Measurements from ENCODE around the gene SCRG1. TPM values are rescaled to one million over a fixed set of nuclear protein-coding genes. Genes with fewer than 3 reads are reported as not detected.

Gene SCRG1
- total RNA-seq, 4 donors from 2014 or later: 0.16 to 0.47 (median 0.29) TPM

DNA sequence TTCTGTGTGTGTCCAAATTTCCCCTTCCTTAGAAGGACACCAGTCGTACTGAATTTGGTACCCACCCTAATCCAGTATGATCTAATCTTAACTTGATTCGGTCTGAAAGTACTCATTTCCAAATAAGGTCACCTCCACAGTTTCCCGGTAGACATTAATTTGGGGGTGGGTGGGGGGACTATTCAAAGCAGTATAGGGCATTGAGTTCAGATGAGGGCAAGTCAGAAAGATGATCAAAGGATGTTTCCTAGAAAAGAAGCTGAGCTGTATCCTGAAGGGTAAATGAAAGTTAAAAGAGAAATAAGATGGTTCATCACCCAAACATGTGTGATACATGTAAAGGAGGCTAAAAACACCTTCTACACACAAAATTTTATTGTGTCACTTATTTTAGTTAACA, 42.0 kb upstream of the SCRG1 start:
- no peak for DNase-seq (ENCODE audit: low spot score in 2 of 2)
- H3K4me1 ChIP-seq: no peaks in the 10 kb centered on the region
- no peak overlapping the region for H3K4me3 ChIP-seq
- H3K27ac ChIP-seq: no peak overlapping the region
- WGBS: 94% methylated on average over 3 of the region's 3 CpGs
- no peaks in the 10 kb centered on the region for H3K27me3 ChIP-seq
- TF ChIP-seq, protein P1, sequence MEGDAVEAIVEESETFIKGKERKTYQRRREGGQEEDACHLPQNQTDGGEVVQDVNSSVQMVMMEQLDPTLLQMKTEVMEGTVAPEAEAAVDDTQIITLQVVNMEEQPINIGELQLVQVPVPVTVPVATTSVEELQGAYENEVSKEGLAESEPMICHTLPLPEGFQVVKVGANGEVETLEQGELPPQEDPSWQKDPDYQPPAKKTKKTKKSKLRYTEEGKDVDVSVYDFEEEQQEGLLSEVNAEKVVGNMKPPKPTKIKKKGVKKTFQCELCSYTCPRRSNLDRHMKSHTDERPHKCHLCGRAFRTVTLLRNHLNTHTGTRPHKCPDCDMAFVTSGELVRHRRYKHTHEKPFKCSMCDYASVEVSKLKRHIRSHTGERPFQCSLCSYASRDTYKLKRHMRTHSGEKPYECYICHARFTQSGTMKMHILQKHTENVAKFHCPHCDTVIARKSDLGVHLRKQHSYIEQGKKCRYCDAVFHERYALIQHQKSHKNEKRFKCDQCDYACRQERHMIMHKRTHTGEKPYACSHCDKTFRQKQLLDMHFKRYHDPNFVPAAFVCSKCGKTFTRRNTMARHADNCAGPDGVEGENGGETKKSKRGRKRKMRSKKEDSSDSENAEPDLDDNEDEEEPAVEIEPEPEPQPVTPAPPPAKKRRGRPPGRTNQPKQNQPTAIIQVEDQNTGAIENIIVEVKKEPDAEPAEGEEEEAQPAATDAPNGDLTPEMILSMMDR (IDR thresholded peaks at IDR 0.05): no peak
- TF ChIP-seq EP300 (IDR thresholded peaks at IDR 0.05) (no peak), POLR2A (IDR thresholded peaks at IDR 0.05) (no peak), POLR2AphosphoS5 (IDR thresholded peaks at IDR 0.05) (no peak)
- H3K36me3 ChIP-seq: no peaks in the 10 kb centered on the region
- H3K9me3 ChIP-seq: no peaks in the 10 kb centered on the region

DNA sequence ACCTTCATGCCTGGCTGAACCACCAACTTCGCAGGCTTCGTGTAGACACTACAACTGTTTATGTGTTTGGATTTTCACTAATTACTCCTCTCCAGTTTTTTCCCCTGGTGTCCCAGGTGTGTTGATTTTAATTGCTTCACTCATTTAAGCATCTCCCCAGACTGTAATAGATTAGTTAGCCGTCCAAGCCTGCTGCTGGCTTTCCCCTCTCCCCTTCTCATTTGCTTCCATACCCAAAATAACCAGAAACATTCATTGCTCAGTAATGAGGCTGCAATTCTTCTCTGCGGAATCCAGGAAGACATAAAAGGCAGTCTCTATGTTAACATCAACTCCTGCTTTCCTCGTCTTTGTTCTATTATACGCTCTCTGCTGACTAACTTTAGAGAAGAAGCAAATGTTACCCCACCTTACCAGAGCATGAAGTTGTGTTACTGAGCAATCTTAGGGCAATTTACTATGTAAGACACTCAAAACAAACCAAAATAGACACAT, 37.9 kb upstream of the SCRG1 start:
- TF ChIP-seq, protein P1 (IDR thresholded peaks at IDR 0.05): no peak
- TF ChIP-seq POLR2A (IDR thresholded peaks at IDR 0.05) (no peak), POLR2AphosphoS5 (IDR thresholded peaks at IDR 0.05) (no peak), EP300 (IDR thresholded peaks at IDR 0.05) (no peak)
- 91% methylated on average over 6 of the region's 6 CpGs for WGBS

DNA sequence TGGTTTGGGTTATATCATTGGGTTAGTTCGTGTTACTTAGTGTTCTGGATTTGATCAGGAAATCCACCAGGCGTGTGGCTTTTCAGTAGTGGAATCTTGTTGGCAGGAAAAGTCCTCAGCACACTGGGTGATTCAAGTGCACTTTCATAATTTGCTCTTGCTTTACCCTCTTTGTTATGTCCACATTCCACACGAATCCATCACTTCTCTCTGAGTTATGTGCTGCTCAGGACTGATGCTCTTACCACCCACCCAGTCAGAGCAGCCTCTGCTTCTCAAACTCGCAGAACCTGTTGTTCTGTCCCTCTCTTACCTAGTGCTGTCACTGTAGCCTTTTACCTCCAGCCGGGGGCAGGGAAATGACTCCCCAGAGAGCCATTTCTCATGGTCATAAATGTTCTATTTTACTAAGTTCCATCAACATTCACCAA, 37.2 kb upstream of the SCRG1 start:
- TF ChIP-seq, protein P1 (IDR thresholded peaks at IDR 0.05): no peak
- TF ChIP-seq EP300 (IDR thresholded peaks at IDR 0.05) (no peak), POLR2A (IDR thresholded peaks at IDR 0.05) (no peak), POLR2AphosphoS5 (IDR thresholded peaks at IDR 0.05) (no peak)
- Histone ChIP-seq H3K27ac (no peak overlapping the region), H3K4me3 (no peak overlapping the region), H3K36me3 (no peaks in the 10 kb centered on the region), H3K4me1 (no peaks in the 10 kb centered on the region), H3K27me3 (no peaks in the 10 kb centered on the region), H3K9me3 (no peaks in the 10 kb centered on the region)
- no peak for DNase-seq (ENCODE audit: low spot score in 2 of 2)
- 46% methylated on average over 5 of the region's 5 CpGs for WGBS

More for the DNA sequence above, 37.9 kb upstream of the SCRG1 start:
- no peak for DNase-seq (ENCODE audit: low spot score in 2 of 2)
- Histone ChIP-seq H3K27ac (no peak overlapping the region), H3K4me3 (no peak overlapping the region), H3K4me1 (no peaks in the 10 kb centered on the region), H3K9me3 (no peaks in the 10 kb centered on the region), H3K27me3 (no peaks in the 10 kb centered on the region), H3K36me3 (no peaks in the 10 kb centered on the region)

DNA sequence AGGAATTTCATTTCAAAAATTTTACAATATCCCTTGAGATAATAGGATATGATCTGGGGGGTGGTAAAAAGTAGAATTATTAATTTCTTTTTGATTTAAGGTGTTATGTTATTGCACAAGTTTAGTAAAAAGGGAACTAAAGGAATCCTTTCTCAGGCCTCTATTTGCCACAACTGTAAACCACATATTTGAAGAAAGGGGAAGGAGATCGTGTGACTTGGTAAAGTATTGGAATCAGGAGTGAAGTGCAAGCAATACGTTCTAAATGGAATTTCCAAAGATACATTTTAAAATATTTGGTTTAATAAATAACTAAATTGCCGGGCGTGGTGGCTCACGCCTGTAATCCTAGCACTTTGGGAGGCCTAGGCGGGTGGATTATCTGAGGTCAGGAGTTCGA, 35.3 kb upstream of the SCRG1 start:
- no peak for DNase-seq (ENCODE audit: low spot score in 2 of 2)
- Histone ChIP-seq H3K27ac (no peak overlapping the region), H3K27me3 (no peaks in the 10 kb centered on the region)

DNA sequence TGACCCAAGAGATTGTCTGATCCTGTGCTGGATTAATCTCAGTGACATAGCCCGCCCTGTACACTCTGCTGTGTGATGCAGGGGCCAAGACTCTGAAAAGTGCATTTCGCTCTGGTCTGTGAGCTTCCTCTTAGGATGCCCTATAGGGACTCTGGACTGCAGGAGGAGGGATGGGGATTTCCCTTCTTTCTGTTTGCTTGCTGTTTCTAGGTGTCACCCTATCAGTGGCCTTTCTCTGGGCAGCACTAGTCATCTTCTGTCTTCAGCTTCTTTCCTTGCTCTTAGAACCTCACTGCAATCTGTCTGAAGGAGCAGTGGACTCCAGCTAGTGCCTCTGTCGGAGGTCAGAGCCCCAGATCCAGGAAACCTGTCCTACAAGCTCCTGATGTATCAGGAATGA, 34.5 kb upstream of the SCRG1 start:
- Histone ChIP-seq H3K36me3 (no peaks in the 10 kb centered on the region), H3K27ac (no peak overlapping the region), H3K4me3 (no peak overlapping the region), H3K4me1 (no peaks in the 10 kb centered on the region), H3K9me3 (no peaks in the 10 kb centered on the region), H3K27me3 (no peaks in the 10 kb centered on the region)
- TF ChIP-seq POLR2A (IDR thresholded peaks at IDR 0.05) (no peak), EP300 (IDR thresholded peaks at IDR 0.05) (no peak), POLR2AphosphoS5 (IDR thresholded peaks at IDR 0.05) (no peak)
- DNase-seq (ENCODE audit: low spot score in 2 of 2): no peak
- WGBS: 88% methylated on average over 3 of the region's 3 CpGs

More for the DNA sequence above, 35.3 kb upstream of the SCRG1 start:
- H3K36me3 ChIP-seq: no peaks in the 10 kb centered on the region
- no peaks in the 10 kb centered on the region for H3K4me1 ChIP-seq
- H3K4me3 ChIP-seq: no peak overlapping the region
- 89% methylated on average over 7 of the region's 7 CpGs for WGBS
- TF ChIP-seq EP300 (IDR thresholded peaks at IDR 0.05): no peak
- no peak for TF ChIP-seq POLR2AphosphoS5 (IDR thresholded peaks at IDR 0.05)
- TF ChIP-seq, protein P1 (IDR thresholded peaks at IDR 0.05): no peak
- no peak for TF ChIP-seq POLR2A (IDR thresholded peaks at IDR 0.05)
- H3K9me3 ChIP-seq: no peaks in the 10 kb centered on the region

DNA sequence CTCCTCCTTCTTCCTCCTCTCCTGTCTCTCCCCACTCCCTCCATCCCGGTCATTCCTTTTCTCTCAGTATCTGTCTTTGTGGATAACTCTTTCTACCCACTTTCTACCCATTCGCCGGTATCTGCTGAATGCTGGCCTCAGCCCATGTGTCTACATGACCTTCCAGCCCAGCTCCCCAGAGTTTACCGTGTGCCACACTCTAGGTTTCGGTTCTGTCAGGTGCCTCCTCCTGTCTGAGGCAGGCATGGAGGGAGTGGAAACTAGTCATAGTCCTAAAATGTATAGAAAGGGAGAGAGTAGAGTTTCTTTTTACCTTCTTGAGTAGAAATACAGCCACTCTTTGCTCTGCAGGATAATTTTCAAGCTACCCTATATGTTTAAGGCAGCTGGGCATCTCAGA, 33.5 kb upstream of the SCRG1 start:
- Histone ChIP-seq H3K9me3 (no peaks in the 10 kb centered on the region), H3K27me3 (no peaks in the 10 kb centered on the region), H3K36me3 (no peaks in the 10 kb centered on the region), H3K4me1 (no peaks in the 10 kb centered on the region), H3K4me3 (no peak overlapping the region), H3K27ac (no peak overlapping the region)
- TF ChIP-seq POLR2A (IDR thresholded peaks at IDR 0.05) (no peak), POLR2AphosphoS5 (IDR thresholded peaks at IDR 0.05) (no peak), EP300 (IDR thresholded peaks at IDR 0.05) (no peak)
- TF ChIP-seq, protein P1 (IDR thresholded peaks at IDR 0.05): no peak
- DNase-seq (ENCODE audit: low spot score in 2 of 2): no peak
- WGBS: 97% methylated on average over 5 of the region's 5 CpGs
